HL-60 (cell line): Measurements from ENCODE around the gene CTTNBP2NL.

Source experiments
- CTCF ChIP-seq: IDR thresholded peaks from one replicate; pipeline ENCODE4 v1.5.1; 2011; ENCODE audit warnings: low read length, control low read depth, inconsistent platforms; ENCODE audit not compliant: insufficient read depth
- GABPA ChIP-seq: IDR thresholded peaks from 2 replicates; pipeline ENCODE4 v1.6.1; 2012; ENCODE audit warnings: low read depth
- POLR2AphosphoS5 ChIP-seq: IDR thresholded peaks from 2 replicates; pipeline ENCODE4 v1.6.1; 2012; ENCODE audit warnings: low read depth
- REST ChIP-seq: IDR thresholded peaks from 2 replicates; pipeline ENCODE4 v1.6.1; 2012; ENCODE audit warnings: low read depth; ENCODE audit not compliant: insufficient replicate concordance
- SPI1 ChIP-seq: IDR thresholded peaks from 2 replicates; pipeline ENCODE4 v1.6.1; 2012; ENCODE audit warnings: low read depth, mild to moderate bottlenecking, borderline replicate concordance

DNA sequence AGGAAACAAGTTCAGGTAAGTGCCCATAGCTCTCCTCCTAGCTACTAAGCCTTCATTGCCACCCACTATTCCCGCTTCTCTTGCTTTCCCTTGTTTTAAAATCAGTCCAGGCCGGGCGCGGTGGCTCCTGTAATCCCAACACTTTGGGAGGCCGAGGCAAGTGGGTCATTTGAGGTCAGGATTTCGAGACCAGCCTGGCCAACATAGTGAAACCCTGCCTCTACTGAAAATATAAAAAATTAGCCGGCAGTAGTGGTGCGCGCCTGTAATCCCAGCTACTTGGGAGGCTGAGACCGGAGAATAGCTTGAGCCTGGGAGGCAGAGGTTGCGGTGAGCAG is 4.4 kb upstream of the CTTNBP2NL start:
- no peak for TF ChIP-seq CTCF
- TF ChIP-seq POLR2AphosphoS5, result no peak
- TF ChIP-seq SPI1, result no peak
- no peak for TF ChIP-seq REST
- no peak for TF ChIP-seq GABPA
